ENCODE data around the gene IL10RA.

IL10RA gene

GRCh38 chr11:118046964-118047700 lies 60.9 kb downstream of the IL10RA start:
- DNase-seq (ENCODE audit: low read depth) = no peak

- no peak for DNase-seq (ENCODE audit: low read depth)
Measured at GRCh38 chr11:118047749-118048148, 61.6 kb downstream of the IL10RA start.

GRCh38 chr11:118048472-118049370 lies 62.5 kb downstream of the IL10RA start:
- no peak for DNase-seq (ENCODE audit: low read depth)

- no peak for DNase-seq (ENCODE audit: low read depth)
Measured at GRCh38 chr11:118049771-118050170, 63.6 kb downstream of the IL10RA start.

GRCh38 chr11:118050208-118050891 lies 64.2 kb downstream of the IL10RA start:
- no peak for DNase-seq (ENCODE audit: low read depth)
